HG02571 (cell line): ENCODE measurements around the gene CDCP1.

Experiments used
- ATAC-seq: cut with Tn5 transposase; IDR thresholded peaks from one replicate; pipeline ENCODE4 v1.9.1; 2021; ENCODE audit warnings: mild to moderate bottlenecking, moderate library complexity; ENCODE audit not compliant: unreplicated experiment

The CDCP1 gene

DNA sequence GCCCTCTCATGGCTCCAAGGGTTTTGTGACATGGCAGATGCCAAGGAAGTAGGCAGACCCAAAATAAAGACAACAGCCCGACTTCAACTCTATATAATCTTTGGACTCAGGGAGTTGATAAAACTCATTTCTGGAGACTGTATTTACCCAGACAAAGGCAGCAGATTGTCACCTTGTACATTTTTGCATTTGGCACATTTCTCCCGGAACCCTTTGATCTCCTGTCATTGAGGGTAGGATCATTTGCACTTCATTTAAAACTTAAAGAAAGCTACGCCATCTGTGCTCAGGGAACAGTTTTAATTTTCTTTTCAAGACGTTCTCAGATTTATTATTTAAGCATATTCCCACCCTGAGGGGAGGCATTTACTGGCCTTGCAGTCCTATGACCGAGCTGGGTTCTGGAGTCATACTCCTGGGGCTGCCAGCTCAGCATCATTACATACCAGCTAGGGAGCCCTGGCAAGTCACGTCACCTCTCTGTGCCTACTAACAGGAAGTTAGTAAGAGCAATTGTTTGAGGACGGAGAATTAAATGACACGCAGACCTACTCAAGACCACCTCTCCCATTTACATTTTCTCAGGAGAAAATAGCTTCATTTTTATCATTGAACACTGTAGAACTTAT lies 5.9 kb downstream of the CDCP1 start:
- ATAC-seq: no peak

GRCh38 chr3:45139372-45140140 lies 6.6 kb downstream of the CDCP1 start:
- ATAC-seq: no peak

DNA sequence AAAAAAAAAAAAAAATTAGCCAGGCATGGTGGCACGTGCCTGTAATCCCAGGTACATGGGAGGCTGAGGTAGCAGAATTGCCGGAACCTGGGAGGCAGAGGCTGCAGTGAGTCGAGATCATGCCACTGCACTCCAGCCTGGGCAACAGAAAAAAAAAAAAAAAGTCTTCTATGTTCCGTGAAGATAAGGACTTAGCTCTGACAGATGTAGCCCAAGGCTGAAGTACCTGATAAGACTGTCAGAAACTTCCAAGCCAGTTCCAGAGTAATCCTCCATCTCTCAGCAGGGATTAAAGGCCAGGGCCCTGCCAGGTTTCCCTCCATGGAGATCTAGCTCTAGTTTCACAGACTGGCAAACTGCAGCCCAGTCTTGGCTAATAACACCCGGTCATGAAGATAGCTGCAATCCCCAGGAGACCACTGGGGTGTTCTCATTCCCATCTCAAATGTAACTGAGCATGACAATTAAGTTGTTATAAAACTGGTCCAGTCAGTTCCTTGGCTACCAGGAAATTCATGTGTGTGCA lies 8.5 kb downstream of the CDCP1 start:
- no peak for ATAC-seq

DNA sequence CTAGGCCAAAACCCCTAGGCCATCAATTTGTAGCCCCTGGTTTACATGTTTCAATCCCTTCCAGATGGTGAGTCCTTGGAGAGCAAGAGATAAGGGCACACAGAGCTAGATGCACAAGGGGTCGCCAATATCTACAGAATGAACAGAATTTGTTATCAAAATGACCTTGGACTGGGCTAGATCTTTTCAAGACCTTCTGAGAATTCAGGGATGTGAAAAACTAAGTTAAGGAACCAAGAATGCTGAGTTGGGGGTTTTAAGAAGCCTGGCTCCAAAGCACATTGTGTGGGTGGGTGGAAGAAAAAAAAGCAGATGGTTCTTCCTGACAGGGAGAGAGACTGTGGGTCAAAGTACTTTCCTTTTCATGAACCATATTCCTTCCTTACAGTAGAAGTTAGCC lies 10.2 kb downstream of the CDCP1 start:
- no peak for ATAC-seq

DNA sequence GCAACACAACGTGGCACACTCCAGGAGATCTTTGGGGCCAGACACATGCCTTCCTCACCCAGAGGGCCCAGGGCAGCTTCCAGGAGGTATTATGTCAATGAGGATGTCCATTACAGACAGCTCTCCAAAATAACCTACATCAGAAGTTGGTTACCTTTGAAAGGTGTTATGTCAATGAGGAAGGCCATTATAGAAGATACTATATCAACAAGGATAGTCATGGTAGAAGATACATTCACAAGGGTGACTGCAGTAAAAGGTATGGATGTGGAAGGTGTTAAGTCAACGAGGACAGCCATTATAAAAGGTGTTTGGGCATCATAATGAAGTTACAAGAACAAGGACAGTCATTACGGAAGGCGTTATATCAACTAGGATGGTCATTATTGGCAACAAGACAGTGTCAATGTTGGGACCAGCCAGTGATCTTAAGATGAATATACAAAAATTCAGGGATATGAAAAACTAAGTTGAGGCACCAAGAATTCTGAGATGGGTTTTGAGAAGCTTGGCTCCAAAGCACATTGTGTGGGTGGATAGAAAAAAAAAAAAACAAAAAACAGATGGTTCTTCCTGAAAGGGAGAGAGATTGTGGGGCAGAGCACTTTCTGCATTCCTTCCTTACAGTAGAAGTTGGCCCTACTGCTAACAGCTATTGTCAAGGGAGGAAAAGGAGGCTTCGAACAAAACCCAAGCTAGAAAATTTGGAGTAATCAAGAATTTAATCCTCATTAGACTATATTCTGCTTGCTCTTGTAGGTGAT lies 11.2 kb downstream of the CDCP1 start:
- ATAC-seq: no peak

DNA sequence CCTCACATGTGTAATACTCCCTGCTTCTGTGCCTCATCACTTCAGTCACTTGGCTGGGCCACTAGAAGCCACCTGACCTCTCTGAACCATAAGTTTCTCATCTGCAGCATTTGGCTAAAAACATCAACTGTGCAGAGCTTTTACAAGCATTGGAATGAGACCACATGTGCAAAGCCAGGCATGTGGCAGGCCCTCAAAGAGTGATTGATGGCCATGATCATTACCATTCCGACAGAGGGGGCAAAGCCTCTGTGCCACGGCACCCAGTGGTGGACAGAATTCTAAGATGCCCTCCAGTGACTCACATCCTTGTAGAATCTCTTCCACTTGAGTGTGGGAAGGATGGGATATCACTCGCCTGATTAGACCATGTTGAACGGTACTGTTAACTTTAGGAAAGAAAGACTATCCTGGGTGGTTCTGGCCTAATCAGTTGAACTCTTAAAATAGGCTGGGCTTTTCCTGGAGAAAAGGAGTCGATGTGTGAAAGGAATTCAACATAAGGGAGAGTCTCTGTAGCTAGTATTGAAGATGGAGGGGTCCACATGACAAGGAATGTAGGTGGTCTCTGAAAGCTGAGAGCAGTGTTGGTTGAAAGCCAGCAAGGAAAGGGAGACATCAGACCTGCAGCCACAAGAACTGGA lies 13.5 kb downstream of the CDCP1 start:
- ATAC-seq: no peak

DNA sequence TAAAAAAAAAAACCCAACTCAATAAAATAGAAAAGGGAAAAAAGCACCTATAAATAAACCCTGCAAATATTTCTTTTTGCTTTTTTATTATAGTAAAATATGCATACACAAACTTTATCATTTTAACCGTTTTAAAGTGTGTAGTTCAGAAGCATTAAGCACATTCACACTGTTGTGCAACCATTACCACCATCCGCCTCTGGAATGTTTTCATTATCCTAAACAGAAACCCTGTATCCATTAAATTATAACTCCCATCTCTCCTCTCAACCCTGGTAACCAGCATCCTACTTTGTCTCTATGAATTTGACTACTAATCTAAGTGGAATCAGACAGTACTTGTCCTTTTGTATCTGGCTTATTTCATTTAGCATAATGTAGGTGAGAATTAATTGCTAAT lies 15.0 kb downstream of the CDCP1 start:
- no peak for ATAC-seq

DNA sequence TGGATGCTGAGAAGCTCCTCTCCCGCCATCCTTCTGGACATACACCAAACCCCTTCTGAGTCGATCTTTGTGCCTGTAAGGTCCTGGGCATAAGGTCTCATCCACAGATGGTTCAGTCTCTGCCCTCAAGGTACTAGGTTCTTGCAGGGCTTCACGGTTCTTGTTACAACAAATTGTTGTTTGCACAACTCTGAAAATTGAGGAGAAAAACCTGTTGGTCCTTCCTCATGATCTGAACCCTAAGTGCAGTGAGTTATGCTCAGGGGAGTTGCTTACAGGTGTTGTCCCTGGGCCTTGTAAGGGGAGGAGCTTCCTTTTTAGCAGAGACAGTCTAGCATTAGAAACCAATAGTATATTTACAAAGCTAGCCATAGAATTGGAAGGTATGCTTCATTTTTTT lies 15.7 kb downstream of the CDCP1 start:
- no peak for ATAC-seq

- no peak for ATAC-seq
Measured at GRCh38 chr3:45128950-45129349, 17.2 kb downstream of the CDCP1 start.

GRCh38 chr3:45127130-45127822 lies 18.9 kb downstream of the CDCP1 start:
- ATAC-seq: no peak

- ATAC-seq: no peak
Measured at GRCh38 chr3:45126730-45127129, 19.4 kb downstream of the CDCP1 start.

DNA sequence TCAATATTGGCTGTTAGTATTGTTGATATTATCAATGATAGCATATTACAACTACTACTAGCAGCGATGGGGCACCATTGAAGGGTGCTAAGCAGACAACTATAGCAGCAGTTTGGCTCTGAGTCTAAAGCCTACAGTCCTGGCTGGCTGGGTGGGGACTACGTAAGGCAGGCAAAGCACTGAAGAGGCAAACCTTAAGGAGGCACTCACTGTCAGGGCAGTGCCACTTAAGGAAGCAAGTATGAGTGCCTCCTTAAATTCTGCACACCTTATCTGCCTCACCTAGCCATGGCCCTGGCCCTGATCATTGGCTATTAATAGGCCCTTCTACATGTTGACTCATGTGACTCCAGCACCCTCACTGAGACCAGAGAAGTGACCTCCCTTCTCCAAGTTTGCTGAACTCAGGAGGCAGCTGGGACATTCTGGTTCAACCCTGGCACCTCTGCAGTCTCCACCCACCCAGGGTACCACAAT lies 20.6 kb downstream of the CDCP1 start:
- ATAC-seq: no peak

- no peak for ATAC-seq
Measured at GRCh38 chr3:45124956-45125355, 21.2 kb downstream of the CDCP1 start.

GRCh38 chr3:45124352-45124751 lies 21.8 kb downstream of the CDCP1 start:
- ATAC-seq: no peak

GRCh38 chr3:45123581-45124269 lies 22.5 kb downstream of the CDCP1 start:
- no peak for ATAC-seq

GRCh38 chr3:45123030-45123429 lies 23.1 kb downstream of the CDCP1 start:
- ATAC-seq: no peak

- no peak for ATAC-seq
Measured at GRCh38 chr3:45120359-45121158, 25.6 kb downstream of the CDCP1 start.

DNA sequence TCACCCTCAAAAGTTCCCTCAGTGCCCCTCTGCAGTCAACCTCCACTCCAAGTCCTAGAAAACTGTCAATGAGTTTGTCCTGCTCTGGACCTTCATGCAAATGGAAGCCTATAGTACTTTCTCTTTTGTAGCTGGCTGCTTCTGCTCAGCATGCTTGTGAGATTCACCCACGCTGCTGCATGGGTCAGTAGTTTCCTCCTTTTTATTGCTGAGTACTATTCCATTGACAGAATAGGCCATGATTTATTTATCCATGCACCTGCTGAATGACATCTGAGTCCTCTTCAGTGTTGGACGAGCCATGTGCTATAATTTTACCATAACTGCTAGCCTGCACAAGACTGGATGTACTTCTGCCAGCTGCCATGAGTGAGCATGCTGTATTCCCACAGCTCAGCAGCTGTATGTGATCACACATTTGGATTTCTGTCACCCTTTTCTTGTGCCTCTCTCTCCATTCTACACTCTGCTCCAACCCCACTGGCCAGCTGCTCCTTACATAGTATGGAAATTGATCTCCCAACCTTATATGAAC lies 26.3 kb downstream of the CDCP1 start:
- no peak for ATAC-seq

- ATAC-seq: no peak
Measured at GRCh38 chr3:45119376-45119775, 26.8 kb downstream of the CDCP1 start.
